T-helper 2 cell treated with Interferon-gamma antibody and Interleukin-4, amounts not matched to agents 5 μg/mL and 100 μg/mL, for 36 hours (primary cell): ENCODE measurements around the gene SPACA4.

Experiments used
- DNase-seq: peaks from one replicate; pipeline ENCODE4 v3.0.0; 2021; ENCODE audit warnings: low spot score
- H3K27ac Mint-ChIP-seq: one replicate; pipeline ENCODE4 v1.8.0; 2021; ENCODE audit warnings: mild to moderate bottlenecking, mixed read lengths
- H3K27me3 Mint-ChIP-seq: one replicate; pipeline ENCODE4 v1.8.0; 2021; ENCODE audit warnings: low read depth, mixed read lengths
- H3K36me3 Mint-ChIP-seq: one replicate; pipeline ENCODE4 v1.8.0; 2021; ENCODE audit warnings: low read depth, mixed read lengths
- H3K4me1 Mint-ChIP-seq: one replicate; pipeline ENCODE4 v1.8.0; 2021; ENCODE audit warnings: low read depth, mixed read lengths
- H3K4me3 Mint-ChIP-seq: one replicate; pipeline ENCODE4 v1.8.0; 2022; ENCODE audit warnings: mild to moderate bottlenecking, moderate library complexity, mixed read lengths
- H3K9me3 Mint-ChIP-seq: one replicate; pipeline ENCODE4 v1.8.0; 2021; ENCODE audit warnings: mixed read lengths

SPACA4 gene

GRCh38 chr19:48607359-48607755, 815 bp downstream of the SPACA4 start:
- Mint-ChIP-seq H3K4me3 (no peak overlapping the region), H3K9me3 (no peaks in the 10 kb centered on the region), H3K27me3 (no peaks in the 10 kb centered on the region), H3K36me3 (no peaks in the 10 kb centered on the region), H3K27ac (no peak overlapping the region), H3K4me1 (peaks cover 4% of the 10 kb centered on the region)
- DNase-seq = no peak

- Mint-ChIP-seq H3K27ac (peak overlapping the region; percentile 55), H3K9me3 (no peaks in the 10 kb centered on the region), H3K4me3 (no peak overlapping the region), H3K4me1 (peaks cover 4% of the 10 kb centered on the region), H3K36me3 (no peaks in the 10 kb centered on the region), H3K27me3 (no peaks in the 10 kb centered on the region)
- DNase-seq = no peak
These were observed 2.3 kb downstream of the SPACA4 start for GRCh38 chr19:48608798-48609263.

DNA sequence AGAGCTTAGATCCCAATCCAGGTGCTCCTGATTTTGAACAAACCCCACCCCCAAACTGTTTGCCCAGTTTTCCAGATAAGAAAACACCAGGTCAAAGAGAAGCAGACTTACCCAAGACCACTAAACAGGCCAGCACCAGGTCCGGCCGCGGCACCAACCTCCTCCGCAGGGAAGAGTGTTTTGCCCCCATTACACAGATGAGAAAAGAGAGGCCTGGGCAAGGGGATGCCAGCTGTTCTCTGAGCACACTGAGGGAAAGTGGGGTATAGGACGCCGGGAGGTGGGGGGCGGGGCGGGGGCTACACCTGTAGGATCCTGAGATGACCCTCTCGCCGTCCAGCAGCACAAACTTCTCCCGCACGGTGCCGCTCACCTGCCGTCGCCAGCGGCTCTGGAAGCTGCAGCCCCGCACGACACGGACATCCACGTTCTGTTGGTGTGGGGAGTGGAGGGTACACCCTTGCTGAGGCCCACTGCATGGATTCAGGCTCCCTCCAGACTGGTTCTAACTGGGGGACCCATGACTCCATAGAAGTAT, 3.1 kb downstream of the SPACA4 start:
- no peaks in the 10 kb centered on the region for H3K36me3 Mint-ChIP-seq
- no peak overlapping the region for H3K4me3 Mint-ChIP-seq
- H3K4me1 Mint-ChIP-seq = peaks cover 4% of the 10 kb centered on the region
- no peak overlapping the region for H3K27ac Mint-ChIP-seq
- no peaks in the 10 kb centered on the region for H3K9me3 Mint-ChIP-seq
- no peak for DNase-seq
- no peaks in the 10 kb centered on the region for H3K27me3 Mint-ChIP-seq

DNA sequence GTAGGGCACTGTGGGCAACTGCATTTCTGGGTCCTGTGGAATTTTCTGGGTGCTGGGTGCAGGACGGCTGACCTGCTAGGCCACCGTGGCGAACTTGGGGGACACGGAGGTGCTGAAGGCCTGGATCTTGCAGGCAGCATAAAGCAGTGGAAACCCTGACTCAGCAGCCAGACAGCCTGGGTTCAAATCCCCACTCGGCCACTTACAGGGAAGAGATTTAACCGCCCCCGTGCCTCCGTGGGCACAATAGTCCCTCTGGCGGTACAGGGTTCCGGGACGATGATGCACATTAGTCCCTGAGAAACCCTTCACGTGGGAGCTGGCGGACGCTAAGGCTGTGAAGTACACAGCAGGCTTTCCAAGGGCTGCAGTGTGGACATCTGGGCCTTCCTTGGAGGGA, 5.3 kb downstream of the SPACA4 start:
- Mint-ChIP-seq H3K4me3 (no peak overlapping the region), H3K27ac (no peak overlapping the region), H3K27me3 (no peaks in the 10 kb centered on the region), H3K9me3 (no peaks in the 10 kb centered on the region), H3K36me3 (peaks cover 18% of the 10 kb centered on the region), H3K4me1 (peaks cover 10% of the 10 kb centered on the region)
- no peak for DNase-seq

DNA sequence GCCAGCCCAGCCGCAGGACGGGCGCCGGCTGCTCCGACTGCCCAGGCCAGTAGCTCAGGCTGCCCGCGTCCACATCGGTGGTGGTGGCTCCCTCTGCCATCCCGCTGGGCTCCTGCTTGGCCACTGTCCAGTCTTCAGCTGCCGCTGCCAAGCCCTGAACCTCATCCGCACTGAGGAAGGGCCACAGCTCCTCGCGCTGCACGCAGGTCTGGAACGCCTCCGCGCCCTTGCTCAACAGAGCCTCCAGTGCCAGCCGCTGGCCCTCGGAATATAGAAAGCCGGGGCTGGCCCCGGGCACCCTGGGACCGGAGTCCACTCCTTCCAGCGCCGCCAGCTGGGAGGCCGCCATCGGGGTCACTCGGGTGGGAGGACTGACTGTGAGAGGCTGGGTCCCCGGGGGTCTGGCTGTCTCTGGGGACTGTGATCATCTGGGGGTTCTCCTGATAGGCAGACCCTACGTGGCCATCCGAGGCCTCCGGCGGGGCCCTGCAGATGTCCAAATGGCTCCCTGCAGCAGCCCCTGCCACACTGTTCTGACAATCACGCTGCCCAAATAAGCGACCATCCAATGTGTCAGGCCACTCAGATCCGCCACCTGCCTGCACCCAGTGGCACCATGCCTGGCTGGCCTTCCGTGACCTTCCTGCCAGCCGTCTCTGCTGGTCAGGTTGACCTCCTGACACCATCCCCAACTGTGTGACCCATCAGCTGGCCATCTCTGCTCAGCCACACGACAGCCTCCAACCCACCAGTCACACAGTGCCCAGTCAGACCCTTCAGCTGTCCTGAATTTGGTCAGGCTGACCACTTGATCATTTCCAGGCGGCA, 6.7 kb downstream of the SPACA4 start:
- no peak for DNase-seq
- H3K27me3 Mint-ChIP-seq = no peaks in the 10 kb centered on the region
- peaks cover 15% of the 10 kb centered on the region for H3K4me1 Mint-ChIP-seq
- H3K9me3 Mint-ChIP-seq = no peaks in the 10 kb centered on the region
- H3K4me3 Mint-ChIP-seq = no peak overlapping the region
- peaks cover 32% of the 10 kb centered on the region for H3K36me3 Mint-ChIP-seq
- H3K27ac Mint-ChIP-seq = no peak overlapping the region

GRCh38 chr19:48613852-48614435, 7.4 kb downstream of the SPACA4 start:
- Mint-ChIP-seq H3K4me1 (peaks cover 13% of the 10 kb centered on the region), H3K4me3 (no peak overlapping the region), H3K36me3 (peaks cover 37% of the 10 kb centered on the region), H3K27ac (no peak overlapping the region), H3K27me3 (no peaks in the 10 kb centered on the region), H3K9me3 (no peaks in the 10 kb centered on the region)
- no peak for DNase-seq

DNA sequence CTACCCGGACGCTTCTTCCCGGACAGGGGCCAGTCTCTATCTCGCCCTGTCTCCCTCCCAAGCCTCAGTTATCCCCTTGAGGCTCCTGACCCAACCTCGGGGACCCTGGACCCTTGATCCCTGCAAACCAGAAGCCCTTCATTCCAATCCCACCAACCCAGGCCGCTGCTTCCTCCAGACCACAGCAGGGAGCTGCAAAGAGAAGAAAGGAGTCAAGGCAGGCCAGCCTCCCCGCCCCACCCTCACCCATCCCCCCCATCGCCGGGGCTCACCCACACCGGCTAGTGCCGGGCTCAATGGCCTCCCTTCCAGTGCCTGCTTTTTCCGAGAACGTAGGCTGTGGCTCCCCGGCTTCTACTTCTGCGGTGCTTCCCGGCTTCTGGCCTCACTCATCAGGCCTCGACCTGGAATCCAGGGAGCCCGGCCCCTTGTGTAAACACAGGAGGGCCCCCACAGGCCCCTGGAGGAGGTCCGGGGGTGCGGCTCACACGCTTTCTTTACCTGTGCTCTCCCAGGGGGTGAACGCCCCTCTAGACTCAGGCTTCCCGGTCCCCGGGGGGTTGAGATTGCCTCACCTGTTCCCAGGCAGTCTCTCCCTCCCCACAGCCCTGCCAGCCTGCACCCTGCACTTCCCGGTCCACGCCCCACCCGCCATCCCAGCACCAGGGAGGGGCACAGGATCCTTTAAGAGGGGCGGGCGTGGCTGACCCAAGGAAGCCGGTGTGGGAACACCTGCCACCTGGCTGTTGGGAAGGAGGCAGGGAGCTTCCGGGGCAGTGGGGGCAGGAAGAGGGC, 8.1 kb downstream of the SPACA4 start, which contains the start of gene FAM83E:
TSS of gene FAM83E (minus strand) at position 641 of the 795 bp plus-strand sequence. CDS start 1,704 bp downstream, outside the sequence.
- Mint-ChIP-seq H3K36me3 (peaks cover 39% of the 10 kb centered on the region), H3K27me3 (no peaks in the 10 kb centered on the region), H3K9me3 (no peaks in the 10 kb centered on the region), H3K27ac (peak within 1 kb of the TSS; percentile 49), H3K4me3 (peak within 1 kb of the TSS; percentile 12), H3K4me1 (peaks cover 15% of the 10 kb centered on the region)
- no peak for DNase-seq

DNA sequence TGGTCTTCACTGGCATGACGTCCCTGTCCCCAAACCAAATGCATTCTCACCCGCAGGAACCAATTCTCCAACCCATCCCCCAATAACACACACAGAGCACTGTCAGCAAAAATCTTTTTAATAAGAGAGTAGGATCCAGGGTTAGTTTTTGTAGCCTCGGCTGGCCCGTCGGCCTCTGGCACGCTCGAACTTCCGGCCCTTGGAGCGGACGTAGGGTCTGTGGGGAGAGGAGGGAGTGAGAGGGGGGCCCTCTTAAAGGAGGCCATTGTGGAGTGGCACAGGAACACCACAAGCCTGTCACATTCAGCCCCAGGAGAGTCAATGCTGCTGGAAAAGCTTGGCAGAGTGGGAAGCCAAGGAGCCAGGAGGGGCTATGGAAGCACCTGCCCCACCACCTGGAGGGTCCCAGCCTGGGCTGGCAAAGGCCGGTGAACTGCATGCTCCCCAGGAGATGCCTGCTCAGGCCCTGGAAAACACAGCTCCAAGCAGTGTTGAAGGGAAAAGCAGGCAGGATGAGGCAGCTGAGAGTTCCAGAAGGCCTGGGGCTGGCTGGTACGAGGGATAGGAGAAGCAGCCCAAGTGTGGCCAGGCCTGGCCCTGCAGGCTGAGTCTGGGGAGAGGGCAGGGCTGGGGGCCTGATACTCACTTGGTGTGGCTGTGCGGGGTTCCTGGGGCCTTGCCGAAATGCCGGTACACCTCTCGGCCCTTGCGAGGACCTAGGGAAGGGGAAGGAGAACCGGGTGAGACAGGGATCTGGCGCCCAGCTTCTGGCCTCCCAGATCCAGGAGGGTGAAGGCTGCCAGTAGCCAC, 8.9 kb downstream of the SPACA4 start:
- H3K27me3 Mint-ChIP-seq = no peaks in the 10 kb centered on the region
- peaks cover 23% of the 10 kb centered on the region for H3K4me1 Mint-ChIP-seq
- H3K4me3 Mint-ChIP-seq = peak overlapping the region; percentile 12
- no peak for DNase-seq
- H3K36me3 Mint-ChIP-seq = peaks cover 43% of the 10 kb centered on the region
- peak overlapping the region; percentile 49 for H3K27ac Mint-ChIP-seq
- H3K9me3 Mint-ChIP-seq = no peaks in the 10 kb centered on the region

DNA sequence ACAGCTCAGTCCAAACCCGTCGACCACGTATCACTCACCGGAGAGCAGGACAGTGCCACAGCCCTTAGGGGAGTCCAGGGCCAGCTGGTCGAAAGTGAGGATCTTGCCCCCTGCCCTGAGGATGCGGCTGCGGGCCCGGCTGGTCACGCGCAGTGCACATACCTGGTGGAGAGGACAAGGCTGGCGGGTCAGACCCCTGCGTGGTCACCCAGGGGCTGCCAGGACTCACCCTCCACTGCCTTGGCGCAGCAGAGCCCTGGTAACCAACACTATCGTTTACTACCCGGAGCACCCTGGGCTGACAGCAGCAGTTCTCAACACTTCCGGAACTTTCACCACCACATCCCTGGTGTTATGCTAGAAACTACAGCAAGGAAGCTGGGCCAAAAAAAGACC, 9.5 kb downstream of the SPACA4 start:
- Mint-ChIP-seq H3K36me3 (peaks cover 43% of the 10 kb centered on the region), H3K9me3 (no peaks in the 10 kb centered on the region), H3K27me3 (no peaks in the 10 kb centered on the region), H3K4me1 (peaks cover 23% of the 10 kb centered on the region), H3K4me3 (peak overlapping the region; percentile 97), H3K27ac (peak overlapping the region; percentile 63)
- no peak for DNase-seq

GRCh38 chr19:48616491-48617056, 10.0 kb downstream of the SPACA4 start:
- Mint-ChIP-seq H3K27me3 (no peaks in the 10 kb centered on the region), H3K27ac (peak overlapping the region; percentile 63), H3K9me3 (no peaks in the 10 kb centered on the region), H3K4me1 (peaks cover 23% of the 10 kb centered on the region), H3K36me3 (peaks cover 45% of the 10 kb centered on the region), H3K4me3 (peak overlapping the region; percentile 97)
- no peak for DNase-seq

- Mint-ChIP-seq H3K4me1 (peaks cover 25% of the 10 kb centered on the region), H3K9me3 (no peaks in the 10 kb centered on the region), H3K27me3 (no peaks in the 10 kb centered on the region), H3K36me3 (peaks cover 49% of the 10 kb centered on the region), H3K27ac (peak overlapping the region; percentile 99), H3K4me3 (peak overlapping the region; percentile 97)
- DNase-seq = no peak
These were observed 10.8 kb downstream of the SPACA4 start for GRCh38 chr19:48617146-48617937.

DNA sequence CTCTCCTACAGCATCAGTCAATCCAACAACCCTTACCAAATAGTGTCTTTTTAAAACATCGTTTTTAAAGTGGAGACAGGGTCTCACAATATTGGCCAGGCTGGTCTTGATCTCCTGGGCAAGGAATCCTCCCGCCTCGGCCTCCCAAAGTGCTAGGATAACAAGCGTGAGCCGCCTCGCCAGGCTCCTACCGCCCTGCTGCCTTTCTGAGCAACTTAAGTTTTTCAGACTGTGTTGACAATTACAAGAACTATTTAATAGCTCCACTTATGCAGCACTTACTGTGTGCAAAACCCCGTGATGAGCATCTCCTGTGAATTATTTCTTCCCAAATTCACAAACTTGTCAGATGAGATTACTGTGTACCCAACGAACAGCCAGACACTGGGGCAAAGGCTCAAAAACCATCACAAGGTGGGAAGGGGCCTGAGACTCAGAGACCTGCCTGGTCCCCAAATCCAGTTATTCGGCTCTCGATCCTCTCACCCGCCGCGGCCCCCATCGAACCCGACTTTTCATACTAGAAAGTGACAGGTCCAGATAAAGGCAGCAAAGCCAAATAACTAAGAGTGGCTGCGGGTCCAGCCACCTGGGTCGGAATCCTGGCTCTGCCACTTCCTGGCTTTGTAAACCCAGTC, 11.9 kb downstream of the SPACA4 start:
- Mint-ChIP-seq H3K36me3 (peaks cover 53% of the 10 kb centered on the region), H3K27ac (peak overlapping the region; percentile 99), H3K4me1 (peaks cover 28% of the 10 kb centered on the region), H3K4me3 (peak overlapping the region; percentile 97), H3K9me3 (no peaks in the 10 kb centered on the region), H3K27me3 (no peaks in the 10 kb centered on the region)
- no peak for DNase-seq
